Lung microvascular endothelial cell (primary cell): ENCODE results near the gene ZNF500. TPM values are rescaled to one million over a fixed set of nuclear protein-coding genes. Genes with fewer than 3 reads are reported as not detected.

ENCODE experiments used
- DNase-seq, 2 donors: peaks; one replicate each; pipeline versions ENCODE4 v3.0.0 to v3.0.0-alpha.2; 2010; ENCODE audit warnings: low read depth in 2 of 2
- total RNA-seq: library from RNA; depleted of rRNA; stranded (reverse); fragments of >200 nt; gene quantifications from 2 replicates; pipeline ENCODE4 v1.2.1, GENCODE V29; 2014

Gene ZNF500
- total RNA-seq, 1 donor from 2014 or later: 6.2 TPM

- DNase-seq: no peak
Measured at GRCh38 chr16:4772351-4772750, 5.4 kb upstream of the ZNF500 start.

GRCh38 chr16:4771646-4772045, 4.7 kb upstream of the ZNF500 start:
- no peak for DNase-seq

- DNase-seq: no peak
Measured at GRCh38 chr16:4769306-4769638, 2.3 kb upstream of the ZNF500 start.

- DNase-seq: peak; percentile 94 to 95
Measured at GRCh38 chr16:4768549-4769305, 1.8 kb upstream of the ZNF500 start.

- DNase-seq: peak; percentile 14 to 23
Measured at GRCh38 chr16:4767872-4768548, 1.0 kb upstream of the ZNF500 start.

DNA sequence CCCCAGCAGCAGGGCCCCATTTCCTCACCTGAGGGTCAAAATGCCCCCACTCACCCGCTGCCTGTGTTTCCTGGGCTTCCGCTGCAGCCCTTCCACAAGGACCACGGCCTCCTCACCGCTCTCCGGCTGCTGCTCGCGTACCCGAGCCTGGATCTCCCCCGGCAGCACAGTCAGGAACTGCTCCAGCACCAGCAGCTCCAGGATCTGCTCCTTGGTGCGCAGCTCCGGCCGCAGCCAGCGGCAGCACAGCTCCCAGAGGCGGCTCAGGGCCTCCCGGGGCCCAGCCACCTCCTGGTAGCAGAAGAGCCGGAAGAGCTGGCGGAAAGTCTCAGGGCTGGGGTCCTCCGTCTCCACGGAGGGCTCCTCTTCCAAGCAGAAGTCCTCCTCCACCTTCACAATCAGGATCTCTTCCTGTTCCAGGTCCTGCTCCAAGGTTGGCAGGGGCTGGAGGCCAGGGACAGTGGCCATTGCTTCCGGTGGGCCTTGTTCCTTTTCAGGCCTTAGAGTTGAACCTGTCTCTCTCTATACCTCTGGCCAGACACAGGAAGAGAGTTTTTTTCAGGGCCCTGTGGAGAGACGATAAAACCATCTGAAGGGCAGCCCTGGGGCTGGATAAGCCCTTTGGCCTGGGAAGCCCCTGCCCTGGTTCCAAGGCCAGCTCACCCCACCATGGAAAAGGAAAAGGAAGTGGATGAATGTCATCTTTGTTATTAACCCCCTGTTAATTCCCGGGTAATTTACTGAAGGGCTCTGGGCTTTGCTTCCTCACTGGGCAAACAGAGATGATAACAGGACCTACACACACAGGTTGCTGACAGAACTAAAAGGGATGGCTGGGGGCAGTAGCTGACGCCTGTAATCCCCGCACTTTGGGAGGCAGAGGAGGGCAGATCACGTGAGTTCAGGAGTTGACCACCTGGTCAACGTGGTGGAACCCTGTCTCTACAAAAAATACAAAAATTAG, 1.2 kb downstream of the ZNF500 start:
- peak in 1 of 2 donors; percentile 36 for DNase-seq

GRCh38 chr16:4763791-4764190, 3.2 kb downstream of the ZNF500 start:
- DNase-seq: no peak

DNA sequence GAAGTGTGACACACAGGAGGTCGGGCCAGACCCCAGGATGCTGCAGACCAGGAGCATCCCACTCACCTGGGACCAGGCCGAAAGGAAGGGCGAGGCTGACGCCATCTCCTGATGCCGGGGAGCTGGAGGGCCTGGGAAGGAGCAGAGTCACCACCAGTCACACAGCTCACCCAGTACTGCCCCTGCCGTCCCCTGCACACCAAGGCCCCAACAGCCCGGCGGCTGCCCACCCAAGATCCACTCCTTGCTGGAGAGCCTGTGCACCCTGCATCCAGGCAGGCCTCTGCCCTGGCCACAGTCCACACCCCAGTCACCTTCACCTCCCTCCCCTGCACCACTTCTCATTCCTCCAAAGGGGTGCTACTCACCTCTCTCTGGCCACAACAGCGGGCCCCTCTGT, 4.8 kb downstream of the ZNF500 start:
- DNase-seq: no peak

GRCh38 chr16:4760221-4760910, 6.6 kb downstream of the ZNF500 start:
- no peak for DNase-seq

- no peak for DNase-seq
Measured at GRCh38 chr16:4755687-4756086, 11.3 kb downstream of the ZNF500 start.

- DNase-seq: no peak
Measured at GRCh38 chr16:4754865-4755264, 12.1 kb downstream of the ZNF500 start.

DNA sequence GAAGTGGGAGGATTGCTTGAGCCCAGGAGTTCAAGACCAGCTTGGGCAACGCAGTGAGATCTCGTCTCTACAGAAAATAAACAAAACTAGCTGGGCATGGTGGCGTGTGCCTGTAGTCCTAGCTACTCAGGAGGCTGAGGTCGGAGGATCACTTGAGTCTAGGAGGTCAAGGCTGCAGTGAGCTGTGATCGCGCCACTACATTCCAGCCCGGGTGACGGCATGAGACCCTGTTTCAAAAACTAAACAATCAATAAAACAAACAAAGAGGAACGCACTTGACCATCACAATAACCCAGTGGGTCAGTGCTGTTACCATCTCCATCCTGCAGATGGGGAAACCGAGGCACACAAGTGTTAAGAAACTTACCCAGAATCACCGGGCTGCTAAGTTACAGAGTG, 13.7 kb downstream of the ZNF500 start:
- DNase-seq: no peak

- DNase-seq: no peak
Measured at GRCh38 chr16:4752351-4753100, 14.4 kb downstream of the ZNF500 start.

GRCh38 chr16:4750896-4751295, 16.1 kb downstream of the ZNF500 start:
- DNase-seq: no peak

GRCh38 chr16:4749700-4750257, 17.2 kb downstream of the ZNF500 start:
- no peak for DNase-seq

DNA sequence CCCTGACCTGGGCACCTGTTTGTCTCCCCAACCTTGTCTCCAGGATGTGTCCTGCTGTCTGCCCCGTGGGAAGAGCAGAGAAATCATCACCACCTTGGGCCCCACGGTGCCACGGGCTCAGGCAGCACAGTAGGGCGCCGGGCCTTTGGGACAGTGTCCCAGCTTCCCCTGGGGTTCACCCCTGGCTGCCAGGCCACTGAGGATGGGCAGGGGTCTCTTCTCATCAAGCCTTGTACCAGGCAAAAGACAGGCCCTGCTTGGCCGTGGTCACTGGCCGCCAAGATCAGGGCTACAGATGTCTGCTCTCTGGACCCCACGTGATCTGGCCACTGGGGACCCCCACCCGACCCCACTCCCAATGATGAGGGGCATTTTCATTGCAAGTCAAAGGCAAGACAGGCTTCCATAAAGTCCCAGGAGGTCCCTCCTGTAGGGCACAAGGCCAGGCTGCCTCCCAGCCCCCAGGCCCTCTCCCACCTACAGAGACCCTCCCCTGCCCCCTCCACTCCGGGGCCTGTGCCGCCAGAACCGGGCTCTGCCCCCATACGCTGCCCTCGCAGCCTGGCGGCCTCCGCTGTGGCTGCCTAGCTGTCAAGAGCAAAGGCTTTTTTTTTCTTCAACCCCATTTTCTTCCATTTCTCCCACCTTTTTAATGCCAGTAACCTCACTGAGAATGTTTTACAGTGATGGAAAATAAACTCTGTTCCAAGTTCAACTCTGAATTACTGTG, 18.1 kb downstream of the ZNF500 start:
- no peak for DNase-seq

- no peak for DNase-seq
Measured at GRCh38 chr16:4747906-4748681, 18.9 kb downstream of the ZNF500 start.

- DNase-seq: no peak
Measured at GRCh38 chr16:4746991-4747574, 19.9 kb downstream of the ZNF500 start.

DNA sequence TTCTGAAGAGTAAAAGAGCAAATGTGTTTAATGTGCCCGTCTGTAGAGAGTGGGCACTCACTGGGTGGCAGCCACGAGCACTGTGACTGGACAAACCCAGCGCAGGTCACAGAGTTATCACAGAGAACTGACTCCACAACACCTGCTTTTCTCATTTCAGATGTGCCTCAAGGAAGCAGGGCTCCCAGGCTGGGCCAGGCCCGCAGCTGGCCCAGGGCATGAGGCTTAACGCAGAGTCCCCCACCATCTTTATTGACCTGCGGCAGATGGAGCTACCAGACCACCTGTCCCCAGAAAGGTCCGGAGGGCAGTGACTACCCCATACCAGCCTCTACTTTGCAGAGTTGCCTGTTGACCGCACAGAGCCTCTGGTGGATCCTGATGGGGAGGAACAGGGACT, 20.7 kb downstream of the ZNF500 start:
- no peak for DNase-seq
